ENCODE measurements around the gene DDX47.
"Not testable (repeated sequence)": the region's sequence is repeated elsewhere in the genome, so short reads cannot be mapped to it uniquely, and the experiment has no call there.

The DDX47 gene

GRCh38 chr12:12798480-12798879 is 14.7 kb upstream of the DDX47 start:
- DNase-seq = no peak

DNA sequence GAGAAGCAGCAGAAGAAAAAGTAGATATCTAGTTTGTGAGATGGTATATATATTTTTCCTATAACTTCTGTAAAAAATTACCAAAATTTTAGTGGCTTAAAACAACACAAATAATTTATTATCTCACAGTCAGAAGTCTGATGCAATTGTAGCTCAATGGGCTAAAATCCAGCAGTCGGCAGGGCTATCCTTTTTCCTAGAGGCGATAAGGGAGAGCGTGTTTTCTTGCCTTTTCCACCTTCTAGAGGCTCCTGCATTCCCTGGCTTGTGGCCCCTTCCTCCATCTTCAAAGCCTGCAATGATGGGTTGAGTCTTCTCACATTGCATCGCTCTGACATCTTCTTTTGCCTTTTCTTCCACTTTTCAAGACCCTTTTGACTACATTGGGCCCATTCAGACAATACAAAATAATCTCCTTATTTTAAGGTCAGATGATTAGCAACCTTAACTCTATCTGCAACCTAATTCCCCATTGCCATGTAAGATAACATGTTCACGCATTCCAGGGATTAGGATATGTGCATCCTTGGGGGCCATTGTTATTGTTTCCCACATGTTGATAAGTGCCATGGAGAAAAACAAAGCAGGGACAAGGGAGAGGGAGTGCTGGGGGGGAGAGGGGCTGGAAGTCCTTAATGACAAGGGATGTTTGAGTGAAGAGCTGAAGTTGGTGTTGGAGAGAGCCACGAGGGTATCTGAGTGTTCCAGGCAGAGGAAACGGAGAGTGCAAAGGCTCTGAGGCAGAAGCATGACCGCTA is 13.8 kb upstream of the DDX47 start:
- DNase-seq = no peak

DNA sequence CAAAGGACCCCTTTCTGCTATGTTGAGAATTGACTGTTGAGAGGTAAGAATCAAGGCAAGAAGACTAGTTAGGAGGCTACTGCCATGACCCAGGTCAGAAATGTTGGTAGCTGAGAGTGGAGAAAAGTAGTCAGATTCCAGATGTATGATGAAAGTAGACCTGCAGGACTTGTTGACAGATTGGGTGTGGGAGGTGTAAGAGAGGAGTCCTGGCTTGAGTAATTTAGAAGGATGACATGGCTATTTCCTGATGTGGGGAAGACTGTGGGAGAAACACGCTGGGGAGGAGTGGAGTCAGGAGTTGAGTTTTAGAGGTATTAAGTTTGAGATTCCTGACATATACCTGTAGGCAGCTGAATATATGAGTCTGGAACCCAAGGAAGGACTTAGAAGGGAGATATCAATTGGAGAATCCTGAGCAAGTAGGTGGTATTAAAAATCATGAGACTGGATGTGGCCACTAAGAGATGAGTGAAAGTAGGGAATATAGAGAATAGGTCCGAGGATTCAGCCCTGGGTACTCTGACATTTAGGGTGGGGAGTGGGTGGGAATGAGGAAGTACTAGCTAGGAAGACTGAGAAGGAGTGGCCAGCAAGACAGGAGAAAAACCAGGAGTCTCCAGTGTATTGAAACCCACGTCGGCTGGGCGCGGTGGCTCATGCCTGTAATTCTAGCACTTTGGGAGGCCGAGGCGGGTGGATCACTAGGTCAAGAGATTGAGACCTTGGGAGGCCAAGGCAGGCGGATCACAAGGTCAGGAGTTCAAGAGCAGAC is 12.6 kb upstream of the DDX47 start:
- no peak for DNase-seq

- not testable (repeated sequence) for DNase-seq
These were observed 11.5 kb upstream of the DDX47 start for GRCh38 chr12:12801656-12802055.

DNA sequence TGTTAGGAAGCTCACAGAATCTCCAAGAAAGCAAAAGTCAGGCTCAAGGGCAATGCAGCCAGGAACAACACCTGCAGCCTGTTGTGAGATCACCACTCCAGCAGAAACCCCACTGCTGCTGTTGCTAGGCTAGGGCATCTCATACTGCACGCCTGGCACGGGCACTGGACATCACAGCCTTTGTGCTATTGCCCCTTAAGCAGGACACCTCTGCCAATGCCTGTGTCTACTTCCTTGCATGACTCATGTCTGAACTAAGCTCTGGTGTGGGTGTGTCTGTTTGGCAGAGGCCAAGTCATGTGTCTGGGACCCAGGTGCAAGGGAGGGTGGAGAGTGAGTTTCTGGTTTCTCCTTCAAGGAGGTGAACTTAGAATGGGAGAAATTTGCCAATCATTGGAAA is 10.0 kb upstream of the DDX47 start:
- peak; percentile 27 for DNase-seq

DNA sequence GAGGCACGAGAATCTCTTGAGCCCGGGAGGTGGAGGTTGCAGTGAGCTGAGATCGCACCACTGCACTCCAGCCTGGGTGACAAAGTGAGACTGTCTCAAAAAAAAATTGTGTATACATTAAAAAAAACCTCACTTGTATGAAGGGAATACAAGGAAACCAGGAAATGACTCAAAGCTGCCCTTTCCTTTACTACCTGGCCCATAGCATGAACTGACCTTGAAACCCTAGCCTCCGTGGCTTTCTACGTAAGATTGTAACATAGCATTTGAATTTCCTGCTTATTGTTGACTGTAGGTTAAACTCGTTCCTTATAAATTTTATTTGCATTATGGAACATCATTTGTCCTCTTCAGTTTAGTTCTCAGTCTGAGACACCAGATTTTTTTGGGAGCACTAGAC is 9.1 kb upstream of the DDX47 start:
- DNase-seq = no peak

DNA sequence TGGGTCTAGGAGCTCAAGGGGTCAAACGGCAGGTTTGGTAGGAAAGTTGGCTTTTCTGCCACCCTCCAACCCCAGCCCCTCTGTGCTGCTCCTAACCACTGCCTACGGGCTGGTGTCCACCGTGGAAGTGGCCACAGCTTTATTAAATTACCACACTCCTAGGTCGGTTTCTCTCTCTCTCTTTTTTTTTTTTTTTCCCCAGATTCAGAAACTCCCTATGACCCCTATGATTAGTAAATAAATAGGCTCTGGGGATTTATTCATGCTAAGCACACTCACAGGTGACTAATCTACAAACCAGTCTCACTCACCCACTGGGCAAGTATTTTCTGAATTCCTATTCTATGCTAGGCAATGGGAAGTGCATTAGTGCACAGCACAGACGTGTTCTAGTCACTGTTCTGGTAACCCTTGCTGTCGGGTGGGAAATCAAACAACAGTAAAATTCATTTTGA is 8.7 kb upstream of the DDX47 start:
- DNase-seq = no peak

- DNase-seq = no peak
These were observed 6.2 kb upstream of the DDX47 start for GRCh38 chr12:12806784-12807516.

GRCh38 chr12:12807517-12807903 is 5.6 kb upstream of the DDX47 start:
- not testable (repeated sequence) for DNase-seq

GRCh38 chr12:12807970-12808702 is 5.0 kb upstream of the DDX47 start:
- no peak for DNase-seq

DNA sequence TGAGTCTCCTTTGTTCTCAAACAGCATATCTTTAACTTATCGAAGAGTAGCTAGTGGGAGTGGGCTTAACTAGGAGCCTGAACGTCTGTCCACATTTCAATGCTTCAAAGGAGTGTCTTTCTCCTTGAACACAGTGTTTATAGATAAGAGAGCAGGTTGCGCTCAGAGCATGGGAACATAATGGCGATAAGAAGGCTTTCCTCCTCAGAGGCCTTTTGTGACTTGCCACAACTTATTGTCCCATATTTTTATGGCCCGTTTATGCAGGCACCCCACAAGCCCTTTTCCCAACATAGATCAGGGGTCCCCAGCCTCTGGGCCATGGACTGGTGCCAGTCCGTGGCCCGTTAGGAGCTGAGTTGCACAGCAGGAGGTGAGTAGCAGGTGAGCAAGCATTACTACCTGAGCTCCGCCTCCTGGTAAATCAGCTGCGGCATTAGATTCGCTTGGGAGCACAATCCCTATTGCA is 2.6 kb upstream of the DDX47 start:
- DNase-seq = no peak

GRCh38 chr12:12811343-12811742 is 1.8 kb upstream of the DDX47 start:
- DNase-seq = no peak

- DNase-seq = no peak
These were observed 972 bp upstream of the DDX47 start for GRCh38 chr12:12812174-12812573.

GRCh38 chr12:12812618-12813119 is 477 bp upstream of the DDX47 start:
- no peak for DNase-seq

GRCh38 chr12:12817616-12818015 is 4.5 kb downstream of the DDX47 start:
- DNase-seq = no peak

DNA sequence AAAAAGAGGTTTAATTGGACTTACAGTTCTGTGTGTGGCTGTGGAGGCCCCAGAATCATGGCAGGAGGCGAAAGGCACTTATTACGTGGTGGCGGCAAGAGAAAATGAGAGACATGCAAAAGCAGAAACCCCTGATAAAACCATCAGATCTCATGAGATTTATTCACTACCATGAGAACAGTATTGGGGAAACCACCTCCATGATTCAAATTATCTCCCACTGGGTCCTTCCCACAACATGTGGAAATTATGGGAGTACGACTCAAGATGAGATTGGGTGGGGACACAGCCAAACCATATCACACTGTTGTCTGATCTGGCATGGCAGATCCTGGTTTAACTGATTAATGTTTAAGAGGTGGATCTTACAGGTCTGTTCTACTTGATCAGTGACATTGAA is 5.6 kb downstream of the DDX47 start:
- DNase-seq = no peak

- no peak for DNase-seq
These were observed 6.1 kb downstream of the DDX47 start for GRCh38 chr12:12819221-12819620.

DNA sequence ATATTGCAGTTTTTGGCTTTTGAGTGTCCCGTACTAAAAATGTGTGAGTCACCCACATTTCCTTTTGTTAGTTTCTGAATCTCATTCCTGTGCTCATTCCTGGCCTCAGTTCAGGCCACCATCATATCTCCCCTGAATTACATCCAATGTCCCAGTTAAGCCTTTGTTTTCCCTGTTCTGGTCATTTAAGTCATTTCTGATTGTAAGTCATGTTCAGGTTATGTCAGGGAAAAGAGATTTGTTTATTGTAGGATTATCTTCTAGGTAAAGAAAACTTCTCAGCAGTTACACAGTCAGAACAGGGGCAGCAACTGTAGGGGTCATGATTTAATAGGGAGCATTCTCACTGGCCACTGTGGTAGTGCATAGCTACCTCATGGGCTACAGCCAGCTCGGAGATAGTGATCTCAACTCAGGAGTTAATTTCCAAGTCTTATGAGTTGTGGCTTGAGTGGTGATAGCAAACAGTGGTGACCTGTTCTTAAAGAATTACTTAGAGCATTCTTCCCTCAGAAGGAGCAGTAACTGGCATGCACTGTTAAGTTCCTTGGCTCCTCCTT is 6.7 kb downstream of the DDX47 start:
- no peak for DNase-seq

- not testable (repeated sequence) for DNase-seq
These were observed 7.2 kb downstream of the DDX47 start for GRCh38 chr12:12820376-12820775.

DNA sequence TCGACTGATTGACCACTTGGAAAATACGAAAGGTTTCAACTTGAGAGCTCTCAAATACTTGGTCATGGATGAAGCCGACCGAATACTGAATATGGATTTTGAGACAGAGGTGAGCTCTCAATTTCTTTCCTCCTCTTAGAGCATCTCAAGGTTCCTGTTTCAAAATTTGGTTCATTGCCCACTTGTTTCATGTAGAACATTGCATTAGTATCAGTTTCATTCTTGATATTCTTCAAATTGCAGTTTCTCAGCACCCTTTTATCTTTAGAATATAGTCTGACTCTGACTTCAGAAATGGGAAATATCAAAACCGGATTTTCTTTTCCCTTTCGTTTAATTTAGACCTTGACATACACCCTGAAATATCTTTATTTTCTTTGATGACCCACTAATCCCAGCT is 8.8 kb downstream of the DDX47 start:
- DNase-seq = no peak

- no peak for DNase-seq
These were observed 9.7 kb downstream of the DDX47 start for GRCh38 chr12:12822886-12823285.

DNA sequence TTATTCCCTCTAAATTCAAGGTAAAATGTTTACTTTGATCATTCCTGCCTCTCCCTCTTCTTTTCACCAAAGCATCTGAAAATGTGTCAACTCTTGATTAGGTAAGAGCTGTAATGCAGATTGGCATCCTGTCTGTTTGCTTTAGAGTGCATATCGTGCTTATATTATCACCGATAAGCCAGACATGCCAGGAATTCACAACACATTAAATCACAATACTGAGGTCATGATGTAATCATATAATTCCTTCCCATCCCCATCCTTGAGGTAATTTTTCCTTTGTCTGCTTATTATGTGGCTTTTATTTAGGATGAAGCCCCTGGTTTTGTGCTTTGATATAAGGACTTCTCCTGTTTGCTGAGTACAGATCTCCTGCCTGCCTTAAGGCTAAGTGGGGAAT is 10.2 kb downstream of the DDX47 start:
- no peak for DNase-seq

Measured in NCI-H1092 treated with DMSO at 0.1 percent for 48 hours (cell line).